IPS-18a (cell line): ENCODE data around the gene COL3A1.

Experiments used
- H3K27ac ChIP-seq: one replicate; pipeline ENCODE4 v1.5.1; 2013; ENCODE audit warnings: low read length
- H3K27me3 ChIP-seq: one replicate; pipeline ENCODE4 v1.6.1; 2013; ENCODE audit warnings: mild to moderate bottlenecking, low read length; ENCODE audit not compliant: control insufficient read depth, insufficient read depth
- H3K36me3 ChIP-seq: one replicate; pipeline ENCODE4 v1.6.1; 2013; ENCODE audit warnings: low read depth, low read length; ENCODE audit not compliant: control insufficient read depth
- H3K4me1 ChIP-seq: one replicate; pipeline ENCODE4 v1.6.1; 2013; ENCODE audit warnings: low read depth, low read length; ENCODE audit not compliant: control insufficient read depth
- H3K4me3 ChIP-seq: one replicate; pipeline ENCODE4 v1.5.1; 2013; ENCODE audit warnings: low read length
- H3K9ac ChIP-seq: one replicate; pipeline ENCODE4 v1.6.1; 2013; ENCODE audit warnings: mild to moderate bottlenecking, low read length, moderate library complexity
- H3K9me3 ChIP-seq: one replicate; pipeline ENCODE4 v1.6.1; 2013; ENCODE audit warnings: low read depth, low read length; ENCODE audit not compliant: control insufficient read depth

Gene COL3A1

GRCh38 chr2:189002079-189002478, 27.9 kb downstream of the COL3A1 start:
- Histone ChIP-seq H3K27me3 (no peaks in the 10 kb centered on the region), H3K9me3 (no peaks in the 10 kb centered on the region), H3K4me1 (no peaks in the 10 kb centered on the region), H3K9ac (no peak overlapping the region), H3K4me3 (no peak overlapping the region), H3K27ac (no peak overlapping the region), H3K36me3 (no peaks in the 10 kb centered on the region)

GRCh38 chr2:189008555-189009262, 34.5 kb downstream of the COL3A1 start:
- H3K27ac ChIP-seq: no peak overlapping the region

GRCh38 chr2:189010536-189010935, 36.4 kb downstream of the COL3A1 start:
- Histone ChIP-seq H3K27me3 (no peaks in the 10 kb centered on the region), H3K36me3 (no peaks in the 10 kb centered on the region), H3K27ac (no peak overlapping the region), H3K9ac (no peak overlapping the region), H3K4me1 (peaks cover 9% of the 10 kb centered on the region), H3K4me3 (no peak overlapping the region), H3K9me3 (no peaks in the 10 kb centered on the region)

More at GRCh38 chr2:189008555-189009262, 34.5 kb downstream of the COL3A1 start:
- Histone ChIP-seq H3K4me3 (no peak overlapping the region), H3K27me3 (no peaks in the 10 kb centered on the region), H3K9me3 (no peaks in the 10 kb centered on the region), H3K4me1 (no peaks in the 10 kb centered on the region), H3K9ac (no peak overlapping the region), H3K36me3 (no peaks in the 10 kb centered on the region)

GRCh38 chr2:189012351-189012750, 38.2 kb downstream of the COL3A1 start:
- Histone ChIP-seq H3K4me1 (peaks cover 12% of the 10 kb centered on the region), H3K4me3 (no peak overlapping the region), H3K36me3 (no peaks in the 10 kb centered on the region), H3K27ac (no peak overlapping the region), H3K9me3 (no peaks in the 10 kb centered on the region), H3K9ac (no peak overlapping the region), H3K27me3 (no peaks in the 10 kb centered on the region)

- H3K27me3 ChIP-seq: no peaks in the 10 kb centered on the region
- no peak overlapping the region for H3K4me3 ChIP-seq
- peaks cover 12% of the 10 kb centered on the region for H3K4me1 ChIP-seq
- H3K27ac ChIP-seq: no peak overlapping the region
- no peaks in the 10 kb centered on the region for H3K36me3 ChIP-seq
- no peaks in the 10 kb centered on the region for H3K9me3 ChIP-seq
- no peak overlapping the region for H3K9ac ChIP-seq
Observed at GRCh38 chr2:189013031-189013430, 38.9 kb downstream of the COL3A1 start.

GRCh38 chr2:189013671-189014448, 39.7 kb downstream of the COL3A1 start:
- H3K27me3 ChIP-seq: no peaks in the 10 kb centered on the region
- H3K4me1 ChIP-seq: peaks cover 12% of the 10 kb centered on the region
- H3K27ac ChIP-seq: no peak overlapping the region
- H3K4me3 ChIP-seq: no peak overlapping the region
- H3K36me3 ChIP-seq: no peaks in the 10 kb centered on the region
- H3K9me3 ChIP-seq: no peaks in the 10 kb centered on the region
- H3K9ac ChIP-seq: no peak overlapping the region

- H3K36me3 ChIP-seq: no peaks in the 10 kb centered on the region
- H3K27me3 ChIP-seq: no peaks in the 10 kb centered on the region
- H3K4me3 ChIP-seq: no peak overlapping the region
- H3K4me1 ChIP-seq: peaks cover 12% of the 10 kb centered on the region
- no peaks in the 10 kb centered on the region for H3K9me3 ChIP-seq
- no peak overlapping the region for H3K27ac ChIP-seq
- H3K9ac ChIP-seq: no peak overlapping the region
Observed at GRCh38 chr2:189014449-189015138, 40.4 kb downstream of the COL3A1 start.

- H3K27ac ChIP-seq: no peak overlapping the region
- H3K27me3 ChIP-seq: no peaks in the 10 kb centered on the region
- no peak overlapping the region for H3K9ac ChIP-seq
- H3K4me3 ChIP-seq: no peak overlapping the region
- H3K36me3 ChIP-seq: no peaks in the 10 kb centered on the region
- peaks cover 12% of the 10 kb centered on the region for H3K4me1 ChIP-seq
- no peaks in the 10 kb centered on the region for H3K9me3 ChIP-seq
Observed at GRCh38 chr2:189015359-189015758, 41.2 kb downstream of the COL3A1 start.

GRCh38 chr2:189016311-189016861, 42.2 kb downstream of the COL3A1 start:
- no peak overlapping the region for H3K27ac ChIP-seq
- H3K4me1 ChIP-seq: peaks cover 12% of the 10 kb centered on the region
- H3K36me3 ChIP-seq: no peaks in the 10 kb centered on the region
- no peak overlapping the region for H3K4me3 ChIP-seq
- H3K27me3 ChIP-seq: no peaks in the 10 kb centered on the region
- H3K9ac ChIP-seq: no peak overlapping the region
- no peaks in the 10 kb centered on the region for H3K9me3 ChIP-seq

GRCh38 chr2:189018631-189019030, 44.5 kb downstream of the COL3A1 start:
- H3K9me3 ChIP-seq: no peaks in the 10 kb centered on the region

GRCh38 chr2:189020179-189020578, 46.0 kb downstream of the COL3A1 start:
- no peaks in the 10 kb centered on the region for H3K9me3 ChIP-seq
- no peaks in the 10 kb centered on the region for H3K36me3 ChIP-seq
- no peaks in the 10 kb centered on the region for H3K27me3 ChIP-seq
- no peak overlapping the region for H3K27ac ChIP-seq
- no peak overlapping the region for H3K4me3 ChIP-seq
- H3K9ac ChIP-seq: no peak overlapping the region
- H3K4me1 ChIP-seq: peaks cover 6% of the 10 kb centered on the region

More at GRCh38 chr2:189018631-189019030, 44.5 kb downstream of the COL3A1 start:
- Histone ChIP-seq H3K36me3 (no peaks in the 10 kb centered on the region), H3K27ac (no peak overlapping the region), H3K4me1 (peaks cover 12% of the 10 kb centered on the region), H3K4me3 (no peak overlapping the region), H3K27me3 (no peaks in the 10 kb centered on the region), H3K9ac (no peak overlapping the region)
